ENCODE measurements around the gene ZNF524.
"Not testable (repeated sequence)": the region's sequence is repeated elsewhere in the genome, so short reads cannot be mapped to it uniquely, and the experiment has no call there.

The ZNF524 gene

DNA sequence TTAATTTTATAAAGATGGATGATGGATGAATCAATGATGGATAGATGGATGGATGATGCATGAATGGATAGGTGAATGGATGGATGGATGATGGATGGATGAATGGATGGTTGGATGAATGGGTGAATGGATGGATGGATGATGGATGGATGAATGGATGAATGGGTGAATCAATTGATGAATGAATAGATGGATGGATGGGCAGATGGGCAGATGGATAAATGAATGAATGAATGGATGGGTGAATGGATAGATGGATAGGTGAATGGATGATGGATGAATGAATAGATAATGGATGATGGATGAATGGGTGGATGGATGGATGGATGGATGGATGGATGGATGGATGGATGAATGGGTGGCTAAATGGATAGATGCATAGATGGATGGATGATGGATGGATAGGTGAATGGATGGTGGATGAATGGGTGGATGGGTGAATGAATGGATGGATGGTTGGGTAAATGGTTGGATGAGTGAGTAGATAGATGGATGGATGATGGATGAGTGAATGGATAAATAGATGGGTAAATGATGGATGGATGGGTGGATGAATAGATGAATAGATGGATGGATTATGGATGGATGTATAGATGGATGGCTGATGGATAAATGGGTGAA is 32.3 kb upstream of the ZNF524 start:
- no peaks in the 10 kb centered on the region for H3K4me1 ChIP-seq (ENCODE audit: control insufficient read depth, low read length)
- H3K27me3 ChIP-seq (ENCODE audit: control insufficient read depth, low read length): no peaks in the 10 kb centered on the region
- H3K79me2 ChIP-seq (ENCODE audit: control insufficient read depth, low read length): no peaks in the 10 kb centered on the region
- no peaks in the 10 kb centered on the region for H3K36me3 ChIP-seq (ENCODE audit: control insufficient read depth, low read length)
- no peaks in the 10 kb centered on the region for H4K20me1 ChIP-seq (ENCODE audit: control insufficient read depth, insufficient read depth, low read depth, low read length)
- no peak overlapping the region for H3K27ac ChIP-seq (ENCODE audit: low read depth, low read length)
- H3K4me3 ChIP-seq (ENCODE audit: low read length): no peak overlapping the region
- no peaks in the 10 kb centered on the region for H3K9me3 ChIP-seq (ENCODE audit: control insufficient read depth, insufficient read depth, low read length)
- no peak overlapping the region for H3K4me2 ChIP-seq (ENCODE audit: low read length)
- TF ChIP-seq, protein P1, sequence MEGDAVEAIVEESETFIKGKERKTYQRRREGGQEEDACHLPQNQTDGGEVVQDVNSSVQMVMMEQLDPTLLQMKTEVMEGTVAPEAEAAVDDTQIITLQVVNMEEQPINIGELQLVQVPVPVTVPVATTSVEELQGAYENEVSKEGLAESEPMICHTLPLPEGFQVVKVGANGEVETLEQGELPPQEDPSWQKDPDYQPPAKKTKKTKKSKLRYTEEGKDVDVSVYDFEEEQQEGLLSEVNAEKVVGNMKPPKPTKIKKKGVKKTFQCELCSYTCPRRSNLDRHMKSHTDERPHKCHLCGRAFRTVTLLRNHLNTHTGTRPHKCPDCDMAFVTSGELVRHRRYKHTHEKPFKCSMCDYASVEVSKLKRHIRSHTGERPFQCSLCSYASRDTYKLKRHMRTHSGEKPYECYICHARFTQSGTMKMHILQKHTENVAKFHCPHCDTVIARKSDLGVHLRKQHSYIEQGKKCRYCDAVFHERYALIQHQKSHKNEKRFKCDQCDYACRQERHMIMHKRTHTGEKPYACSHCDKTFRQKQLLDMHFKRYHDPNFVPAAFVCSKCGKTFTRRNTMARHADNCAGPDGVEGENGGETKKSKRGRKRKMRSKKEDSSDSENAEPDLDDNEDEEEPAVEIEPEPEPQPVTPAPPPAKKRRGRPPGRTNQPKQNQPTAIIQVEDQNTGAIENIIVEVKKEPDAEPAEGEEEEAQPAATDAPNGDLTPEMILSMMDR (IDR thresholded peaks at IDR 0.05; ENCODE audit: low read depth, low read length, poor library complexity, severe bottlenecking): no peak
- H3F3A ChIP-seq (ENCODE audit: control insufficient read depth, insufficient read depth): no peaks in the 10 kb centered on the region
- H3K9me2 ChIP-seq (replicated peaks; ENCODE audit: control insufficient read depth, low read length): no peaks in the 10 kb centered on the region

DNA sequence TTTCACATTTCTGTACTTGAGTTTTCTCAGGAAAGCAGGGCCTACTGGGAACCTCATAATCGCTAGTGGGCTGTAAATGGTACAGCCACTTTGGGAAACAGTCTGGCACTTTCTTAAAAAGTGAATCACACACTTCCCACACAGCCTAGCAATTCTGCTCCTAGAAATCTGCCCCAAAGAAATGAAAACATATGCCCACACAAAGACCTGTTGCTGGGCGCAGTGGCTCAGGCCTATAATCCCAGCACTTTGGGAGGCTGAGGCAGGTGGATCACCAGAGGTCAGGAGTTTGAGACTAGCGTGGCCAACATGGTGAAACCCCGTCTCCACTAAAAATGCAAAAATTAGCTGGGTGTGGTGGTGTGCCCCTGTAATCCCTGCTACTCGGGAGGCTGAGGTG is 30.6 kb upstream of the ZNF524 start:
- not testable (repeated sequence) for H3K79me2 ChIP-seq (ENCODE audit: control insufficient read depth, low read length); H3K27me3 ChIP-seq (ENCODE audit: control insufficient read depth, low read length); H3K4me3 ChIP-seq (ENCODE audit: low read length); H3K9me3 ChIP-seq (ENCODE audit: control insufficient read depth, insufficient read depth, low read length); H4K20me1 ChIP-seq (ENCODE audit: control insufficient read depth, insufficient read depth, low read depth, low read length); H3K4me2 ChIP-seq (ENCODE audit: low read length); H3K4me1 ChIP-seq (ENCODE audit: control insufficient read depth, low read length); H3K27ac ChIP-seq (ENCODE audit: low read depth, low read length); H3K9me2 ChIP-seq (replicated peaks; ENCODE audit: control insufficient read depth, low read length); H3K36me3 ChIP-seq (ENCODE audit: control insufficient read depth, low read length); H3F3A ChIP-seq (ENCODE audit: control insufficient read depth, insufficient read depth)

- H3K27ac ChIP-seq (ENCODE audit: low read depth, low read length); H3K27me3 ChIP-seq (ENCODE audit: control insufficient read depth, low read length); H3K4me1 ChIP-seq (ENCODE audit: control insufficient read depth, low read length); H4K20me1 ChIP-seq (ENCODE audit: control insufficient read depth, insufficient read depth, low read depth, low read length); H3K9me2 ChIP-seq (replicated peaks; ENCODE audit: control insufficient read depth, low read length); H3K4me3 ChIP-seq (ENCODE audit: low read length); H3K9me3 ChIP-seq (ENCODE audit: control insufficient read depth, insufficient read depth, low read length); H3K79me2 ChIP-seq (ENCODE audit: control insufficient read depth, low read length); H3F3A ChIP-seq (ENCODE audit: control insufficient read depth, insufficient read depth); H3K4me2 ChIP-seq (ENCODE audit: low read length): not testable (repeated sequence)
- H3K36me3 ChIP-seq (ENCODE audit: control insufficient read depth, low read length): peaks cover 12% of the 10 kb centered on the region
Observed at GRCh38 chr19:55573929-55574328, 26.2 kb upstream of the ZNF524 start.

DNA sequence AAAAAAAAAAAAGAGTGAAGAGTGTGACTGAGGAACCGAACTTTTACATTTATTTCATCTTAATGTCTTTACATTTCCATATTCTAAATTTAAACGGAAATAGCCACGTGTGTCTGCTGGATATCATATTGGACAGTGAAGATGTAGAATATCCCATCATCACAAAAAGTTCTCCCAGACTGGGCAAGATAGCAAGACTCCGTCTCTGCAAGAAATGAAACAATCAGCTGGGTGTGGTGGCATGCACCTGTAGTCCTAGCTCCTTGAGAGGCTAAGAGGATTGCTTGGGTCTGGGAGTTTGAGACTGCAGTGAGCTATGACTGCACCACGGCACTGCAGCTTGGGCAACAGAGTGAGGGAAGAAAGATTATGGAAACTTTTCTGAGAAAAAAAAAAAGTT is 23.3 kb upstream of the ZNF524 start:
- H3K79me2 ChIP-seq (ENCODE audit: control insufficient read depth, low read length): peaks cover 21% of the 10 kb centered on the region
- no peak overlapping the region for H3K4me2 ChIP-seq (ENCODE audit: low read length)
- H3K4me3 ChIP-seq (ENCODE audit: low read length): no peak overlapping the region
- peaks cover 15% of the 10 kb centered on the region for H3K4me1 ChIP-seq (ENCODE audit: control insufficient read depth, low read length)
- H3F3A ChIP-seq (ENCODE audit: control insufficient read depth, insufficient read depth): peaks cover 1% of the 10 kb centered on the region; the same call in 1 of the 2 replicates
- no peak for TF ChIP-seq EZH2phosphoT487 (IDR thresholded peaks at IDR 0.05; ENCODE audit: borderline replicate concordance, low read length)
- TF ChIP-seq, protein P1 (IDR thresholded peaks at IDR 0.05; ENCODE audit: low read depth, low read length, poor library complexity, severe bottlenecking): no peak
- no peaks in the 10 kb centered on the region for H3K9me3 ChIP-seq (ENCODE audit: control insufficient read depth, insufficient read depth, low read length)
- H3K27me3 ChIP-seq (ENCODE audit: control insufficient read depth, low read length): no peaks in the 10 kb centered on the region
- H3K9me2 ChIP-seq (replicated peaks; ENCODE audit: control insufficient read depth, low read length): no peaks in the 10 kb centered on the region
- H3K36me3 ChIP-seq (ENCODE audit: control insufficient read depth, low read length): peaks cover 17% of the 10 kb centered on the region
- H3K27ac ChIP-seq (ENCODE audit: low read depth, low read length): no peak overlapping the region
- H4K20me1 ChIP-seq (ENCODE audit: control insufficient read depth, insufficient read depth, low read depth, low read length): no peaks in the 10 kb centered on the region
